SH-SY5Y (cell line): Measurements from ENCODE around the gene EIF4ENIF1.

Experiments used
- GATA2 ChIP-seq: IDR thresholded peaks from 2 replicates; pipeline ENCODE4 v1.6.1; 2011; ENCODE audit warnings: mild to moderate bottlenecking, low read depth, low read length
- GATA3 ChIP-seq: IDR thresholded peaks from 2 replicates; pipeline ENCODE4 v1.6.1; 2011; ENCODE audit warnings: low read depth, mild to moderate bottlenecking, low read length, moderate library complexity

Gene EIF4ENIF1

GRCh38 chr22:31425331-31426050 is 64.2 kb downstream of the EIF4ENIF1 start:
- TF ChIP-seq GATA2 (no peak), GATA3 (no peak)

GRCh38 chr22:31400023-31400397 is 89.6 kb downstream of the EIF4ENIF1 start:
- no peak for TF ChIP-seq GATA2
- no peak for TF ChIP-seq GATA3

- TF ChIP-seq GATA2 (peak; percentile 77), GATA3 (no peak)
Measured at GRCh38 chr22:31399211-31400022, 90.2 kb downstream of the EIF4ENIF1 start, which contains the start of gene DRG1. TSS of gene DRG1 (plus strand) at chr22:31399604. CDS start at chr22:31399684, 80 bp downstream.

GRCh38 chr22:31398231-31398630 is 91.4 kb downstream of the EIF4ENIF1 start:
- TF ChIP-seq GATA2 (no peak), GATA3 (no peak)

GRCh38 chr22:31394326-31394725 is 95.3 kb downstream of the EIF4ENIF1 start:
- TF ChIP-seq GATA2 (no peak), GATA3 (no peak)

- TF ChIP-seq GATA2 (no peak), GATA3 (no peak)
Measured at GRCh38 chr22:31393893-31394292, 95.7 kb downstream of the EIF4ENIF1 start.
